Spinal cord (tissue), 10 donors: ENCODE data around the gene TMEM106B. TPM values are rescaled to one million over a fixed set of nuclear protein-coding genes. Genes with fewer than 3 reads are reported as not detected.
A peak's percentile ranks its signal among the peaks of the same experiment; 100 is the strongest.
"Not testable (repeated sequence)": the region's sequence is repeated elsewhere in the genome, so short reads cannot be mapped to it uniquely, and the experiment has no call there.

Experiments
- DNase-seq, 6 donors: peaks; one replicate each; pipeline versions ENCODE4 v3.0.0 to v3.0.0-alpha.2; 2013 to 2015; ENCODE audit warnings: low spot score in 6 of 6, low read depth in 4 of 6
- H3K27ac ChIP-seq: one replicate; pipeline ENCODE4 v1.5.1; 2013; ENCODE audit warnings: low read depth, low read length, control low read depth
- H3K27me3 ChIP-seq: one replicate; pipeline ENCODE4 v1.6.1; 2013; ENCODE audit warnings: low read length; ENCODE audit not compliant: control insufficient read depth, insufficient read depth
- H3K36me3 ChIP-seq: one replicate; pipeline ENCODE4 v1.6.1; 2013; ENCODE audit warnings: low read length; ENCODE audit not compliant: control insufficient read depth, insufficient read depth
- H3K4me1 ChIP-seq: one replicate; pipeline ENCODE4 v1.6.1; 2013; ENCODE audit warnings: low read length; ENCODE audit not compliant: control insufficient read depth, insufficient read depth
- H3K4me3 ChIP-seq: one replicate; pipeline ENCODE4 v1.5.1; 2013; ENCODE audit warnings: low read depth, low read length, control low read depth
- H3K9me3 ChIP-seq: one replicate; pipeline ENCODE4 v1.6.1; 2013; ENCODE audit warnings: low read length; ENCODE audit not compliant: control insufficient read depth, insufficient read depth
- WGBS: methylation state at CpG from one replicate; pipeline ENCODE4 v1.1.5; 2013; ENCODE audit warnings: missing lambda C conversion rate; ENCODE audit not compliant: insufficient coverage; 5-methylcytosine and 5-hydroxymethylcytosine counted together
- long read RNA-seq, 4 donors: transcript quantifications; one replicate each; lab custom pipeline, GENCODE V29; 2026
- polyA plus RNA-seq, 2 donors: library from polyadenylated mRNA; unstranded; fragments of 120-200 nt; gene quantifications; one replicate each; pipeline ENCODE4 v1.2.1, GENCODE V29; 2013; ENCODE audit not compliant: insufficient read length in 2 of 2
- total RNA-seq, 2 donors: library from RNA; depleted of rRNA in 1 of 2; stranded (reverse); fragments of 120-200 nt in 1 of 2; fragments of >200 nt in 1 of 2; gene quantifications; one replicate each; pipeline versions ENCODE4 v1.2.3 to v1.2.4, GENCODE V29; 2013 to 2014
- donor health status: healthy.

TMEM106B gene
- total RNA-seq (100 to 1,000 TPM in 1 of 2 donors, 10 to 100 TPM in 1; 68.3 to 120 TPM), polyA plus RNA-seq (10 to 100 TPM; 40.9 to 76.4 TPM)
- long read RNA-seq, donor 1, transcript TMEM106B-202 (8 exons, 2,126 nt): major isoform, 16 of 16 reads
- long read RNA-seq, donor 1, partial matches to known transcripts: 0 of 16 reads
- long read RNA-seq, donor 1, other reads (novel, unspliced or antisense): 0 of 16 reads
- long read RNA-seq, donor 2, transcript TMEM106B-202 (8 exons, 2,126 nt): major isoform, 9 of 9 reads
- long read RNA-seq, donor 2, partial matches to known transcripts: 0 of 9 reads
- long read RNA-seq, donor 2, other reads (novel, unspliced or antisense): 0 of 9 reads
- long read RNA-seq, donor 3, transcript TMEM106B-202 (8 exons, 2,126 nt): major isoform, 13 of 13 reads
- long read RNA-seq, donor 3, partial matches to known transcripts: 0 of 13 reads
- long read RNA-seq, donor 3, other reads (novel, unspliced or antisense): 0 of 13 reads
- long read RNA-seq, donor 4, transcript TMEM106B-202 (8 exons, 2,126 nt): major isoform, 7 of 13 reads
- long read RNA-seq, donor 4, partial matches to known transcripts: 6 of 13 reads
- long read RNA-seq, donor 4, other reads (novel, unspliced or antisense): 0 of 13 reads

DNA sequence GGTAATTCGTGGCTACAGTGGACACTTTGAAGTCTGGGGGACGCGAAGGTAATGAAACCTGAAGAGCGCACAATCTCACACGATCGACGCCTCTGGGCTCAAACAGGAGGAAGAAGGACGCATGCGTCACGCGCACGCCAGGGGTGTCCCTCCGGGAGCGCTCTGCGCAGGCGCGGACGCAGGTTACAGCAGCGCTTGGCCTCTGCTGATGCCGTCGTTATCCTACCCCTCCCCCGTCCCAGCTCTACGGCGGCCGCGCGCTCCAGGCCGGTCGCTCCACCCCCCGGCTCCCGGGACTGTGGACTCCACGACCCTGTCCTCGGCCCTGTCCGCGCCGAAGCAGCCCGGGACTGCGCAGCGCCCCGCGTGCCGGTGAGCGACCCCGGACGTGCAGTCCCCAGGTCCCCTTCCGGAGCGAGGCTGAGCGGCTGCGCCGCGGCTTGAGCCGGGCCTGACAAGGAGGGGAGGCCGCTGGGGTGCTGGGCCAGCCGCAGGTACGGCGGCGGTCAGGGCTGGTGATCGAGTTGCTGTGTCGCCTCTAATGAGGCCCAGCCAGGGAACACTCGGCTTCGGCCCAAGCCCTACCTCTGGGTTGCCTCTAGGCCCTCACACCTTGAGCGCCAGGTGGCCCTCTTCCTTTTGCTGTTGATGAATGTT is at the start of gene TMEM106B:
Gene TMEM106B (plus strand): TSS at position 241 of the 657 bp plus-strand sequence. CDS start 3,517 bp downstream, outside the sequence.
- Histone ChIP-seq H3K4me3 (peak within 1 kb of the TSS; percentile 95), H3K9me3 (no peaks in the 10 kb centered on the region), H3K27ac (peak within 1 kb of the TSS; percentile 97), H3K4me1 (no peaks in the 10 kb centered on the region), H3K36me3 (no peaks in the 10 kb centered on the region), H3K27me3 (peaks cover 2% of the 10 kb centered on the region)
- under 1% methylated on average over 59 of the region's 62 CpGs for WGBS
- peak; percentile 91 to 99 (median 96) for DNase-seq

DNA sequence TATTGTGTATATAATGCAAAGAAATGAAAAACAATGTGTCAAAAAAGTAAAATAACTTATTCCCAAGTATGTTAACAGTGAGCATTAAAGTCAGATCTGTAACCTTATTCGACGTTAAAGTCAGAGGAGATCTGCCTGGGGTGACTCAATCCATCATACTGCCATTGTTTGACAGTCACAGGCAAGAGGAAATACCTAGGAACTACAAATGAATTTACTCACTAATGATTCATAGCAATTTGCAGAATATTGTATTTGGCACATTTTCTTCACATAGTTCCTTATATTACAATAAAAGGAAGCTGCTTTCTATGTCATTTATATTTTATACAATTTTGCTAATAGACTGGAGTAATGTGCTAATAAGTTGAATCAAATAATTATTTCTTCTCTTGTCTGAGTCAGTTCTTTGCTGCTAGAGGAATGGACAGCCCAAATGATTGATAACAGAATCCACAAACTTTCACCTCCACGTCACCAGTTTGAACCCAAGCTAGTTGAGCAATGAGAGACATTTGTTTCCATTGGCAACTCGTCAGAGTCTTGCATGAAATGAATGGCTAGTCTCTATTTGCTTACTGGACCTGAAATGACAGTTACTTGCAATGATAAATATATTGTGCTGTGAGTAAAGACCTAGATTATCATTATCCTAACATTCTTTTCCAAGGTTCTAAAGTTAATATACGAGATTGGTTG is 48.5 kb upstream of the TMEM106B start:
- Histone ChIP-seq H3K9me3 (no peaks in the 10 kb centered on the region), H3K36me3 (no peaks in the 10 kb centered on the region), H3K27ac (no peak overlapping the region), H3K4me3 (no peak overlapping the region), H3K4me1 (no peaks in the 10 kb centered on the region), H3K27me3 (no peaks in the 10 kb centered on the region)
- no peak for DNase-seq
- 90% methylated on average over 2 of the region's 5 CpGs for WGBS

DNA sequence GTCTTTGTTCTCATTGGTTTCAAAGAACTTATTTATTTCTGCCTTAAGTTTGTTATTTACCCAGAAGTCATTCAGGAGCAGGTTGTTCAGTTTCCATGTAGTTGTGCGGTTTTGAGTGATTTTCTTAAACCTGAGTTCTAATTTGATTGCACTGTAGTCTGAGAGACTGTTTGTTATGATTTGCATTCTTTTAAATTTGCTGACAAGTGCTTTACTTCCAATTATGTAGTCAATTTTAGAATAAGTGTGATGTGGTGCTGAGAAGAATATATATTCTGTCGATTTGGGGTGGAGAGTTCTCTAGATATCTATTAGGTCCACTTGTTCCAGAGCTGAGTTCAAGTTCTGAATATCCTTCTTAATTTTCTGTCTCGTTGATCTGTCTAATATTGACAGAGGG is 43.0 kb upstream of the TMEM106B start:
- not testable (repeated sequence) for H3K27me3 ChIP-seq, H3K27ac ChIP-seq, H3K9me3 ChIP-seq, DNase-seq, H3K4me3 ChIP-seq, H3K36me3 ChIP-seq, H3K4me1 ChIP-seq
- no CpG with 5 or more reads among the region's 3 CpGs for WGBS

DNA sequence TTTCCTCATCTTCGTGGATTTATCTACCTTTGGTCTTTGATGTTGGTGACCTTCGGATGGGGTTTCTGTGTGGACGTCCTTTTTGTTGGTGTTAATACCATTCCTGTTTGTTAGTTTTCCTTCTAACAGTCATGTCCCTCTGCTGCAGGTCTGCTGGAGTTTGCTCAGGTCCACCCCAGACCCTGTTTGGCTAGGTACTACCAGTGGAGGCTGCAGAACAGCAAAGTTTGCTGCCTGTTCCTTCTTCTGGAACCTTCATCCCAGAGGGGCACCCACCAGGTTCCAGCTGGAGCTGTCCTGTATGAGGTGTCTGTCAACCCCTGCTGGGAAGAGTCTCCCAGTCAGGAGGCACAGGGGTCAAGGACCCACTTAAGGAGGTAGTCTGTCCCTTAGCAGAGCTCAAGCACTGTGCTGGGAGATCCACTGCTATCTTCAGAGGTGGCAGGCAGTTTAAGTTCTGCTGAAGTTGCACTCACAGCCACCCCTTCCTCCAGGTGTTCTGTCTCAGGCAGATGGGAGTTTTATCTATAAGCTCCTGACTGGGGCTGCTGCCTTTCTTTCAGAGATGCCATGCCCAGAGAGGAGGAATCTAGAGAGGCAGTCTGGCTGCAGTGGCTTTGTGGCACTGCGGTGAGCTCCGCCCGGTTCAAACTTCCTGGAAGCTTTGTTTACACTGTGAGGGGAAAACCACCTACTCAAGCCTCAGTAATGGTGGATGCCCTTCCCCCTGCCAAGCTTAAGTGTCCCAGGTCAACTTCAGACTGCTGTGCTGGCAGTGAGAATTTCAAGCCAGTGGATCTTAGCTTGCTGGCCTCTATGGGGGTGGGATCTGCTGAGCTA is 40.9 kb upstream of the TMEM106B start:
- not testable (repeated sequence) for H3K27ac ChIP-seq, H3K4me1 ChIP-seq, H3K4me3 ChIP-seq, H3K36me3 ChIP-seq, DNase-seq, H3K9me3 ChIP-seq, H3K27me3 ChIP-seq
- WGBS: no CpG with 5 or more reads among the region's 6 CpGs

DNA sequence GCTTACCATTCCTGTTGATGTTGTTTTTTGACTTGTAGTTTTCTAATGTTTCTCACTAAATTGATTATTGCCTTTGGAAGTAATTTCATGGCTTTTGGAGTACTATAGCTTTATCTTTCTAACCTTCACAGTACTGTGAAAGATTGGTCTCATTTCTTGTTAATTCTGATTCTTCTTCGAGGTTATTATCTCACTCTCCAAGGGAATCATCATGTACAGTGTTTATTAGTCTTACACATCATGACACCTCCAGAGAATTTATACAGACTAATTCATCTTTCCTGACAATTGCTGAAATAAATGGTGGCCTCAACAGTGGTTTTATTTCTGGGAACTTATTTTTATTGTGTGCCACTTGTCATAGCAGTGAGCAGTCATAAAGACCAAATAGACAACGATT is 37.4 kb upstream of the TMEM106B start:
- no CpG with 5 or more reads among the region's 2 CpGs for WGBS
- no peak overlapping the region for H3K27ac ChIP-seq
- no peaks in the 10 kb centered on the region for H3K36me3 ChIP-seq
- DNase-seq: peak in 1 of 6 donors; percentile 50
- no peak overlapping the region for H3K4me3 ChIP-seq
- H3K27me3 ChIP-seq: no peaks in the 10 kb centered on the region
- H3K4me1 ChIP-seq: no peaks in the 10 kb centered on the region
- H3K9me3 ChIP-seq: no peaks in the 10 kb centered on the region

DNA sequence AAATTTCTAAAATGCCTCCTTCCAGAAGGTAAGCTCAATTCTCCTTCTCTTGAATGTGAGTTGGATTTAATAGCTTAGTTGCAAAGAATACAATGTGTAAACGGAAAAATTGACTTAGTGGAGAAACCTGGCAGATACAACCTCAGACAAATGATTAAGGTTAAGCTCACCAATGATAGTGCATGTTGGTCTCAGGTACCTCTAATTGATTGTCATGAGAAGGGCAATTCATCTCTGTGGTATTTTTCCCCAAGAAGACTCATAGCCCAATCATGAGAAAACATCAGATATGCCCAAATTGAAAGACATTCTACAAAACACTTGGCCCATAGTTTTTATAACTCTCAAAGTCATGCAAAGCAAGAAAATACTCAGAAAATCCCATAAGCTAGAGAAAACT is 36.2 kb upstream of the TMEM106B start:
- 100% methylated on average over 1 of the region's 1 CpG for WGBS
- H3K4me1 ChIP-seq: no peaks in the 10 kb centered on the region
- no peak overlapping the region for H3K4me3 ChIP-seq
- no peaks in the 10 kb centered on the region for H3K9me3 ChIP-seq
- no peaks in the 10 kb centered on the region for H3K27me3 ChIP-seq
- H3K27ac ChIP-seq: no peak overlapping the region
- no peaks in the 10 kb centered on the region for H3K36me3 ChIP-seq
- no peak for DNase-seq

DNA sequence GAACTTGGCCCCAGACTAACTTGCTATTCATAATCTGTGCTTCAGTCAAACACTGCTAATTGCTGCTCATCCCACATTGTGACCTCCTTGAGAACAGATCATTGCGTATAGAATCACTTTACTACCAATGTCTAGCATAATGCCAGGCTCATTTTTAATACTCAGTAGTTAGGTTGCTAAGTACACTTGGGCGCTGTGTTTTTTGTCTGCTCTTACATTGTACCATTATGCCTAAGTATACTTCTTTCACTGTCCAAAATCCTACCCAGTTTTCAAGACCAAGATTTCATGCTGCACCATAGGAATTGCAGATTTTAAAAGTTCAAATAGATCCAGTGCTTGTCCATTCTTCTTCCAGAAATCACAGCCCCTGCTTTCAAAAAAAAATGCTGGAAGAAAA is 32.8 kb upstream of the TMEM106B start:
- Histone ChIP-seq H3K27me3 (no peaks in the 10 kb centered on the region), H3K4me3 (no peak overlapping the region), H3K27ac (no peak overlapping the region), H3K9me3 (no peaks in the 10 kb centered on the region), H3K36me3 (no peaks in the 10 kb centered on the region), H3K4me1 (no peaks in the 10 kb centered on the region)
- 56% methylated on average over 2 of the region's 2 CpGs for WGBS
- no peak for DNase-seq

DNA sequence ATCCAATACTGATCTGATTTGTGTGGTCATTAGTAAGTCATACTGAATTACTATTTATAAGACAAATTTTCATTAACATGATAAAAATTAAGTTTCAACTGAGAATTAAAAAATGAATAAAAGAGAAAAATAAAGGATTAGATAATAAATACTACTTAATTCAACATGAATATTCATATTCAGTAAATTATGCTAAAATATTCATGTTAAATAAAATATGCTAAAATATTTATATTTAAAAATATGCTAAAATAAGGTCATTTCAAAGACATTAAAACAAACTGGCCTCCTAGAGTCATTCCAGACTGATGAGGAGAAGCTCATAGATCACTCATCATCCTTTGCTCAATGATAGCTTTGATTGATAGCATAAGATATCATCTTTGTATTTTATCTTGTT is 16.7 kb upstream of the TMEM106B start:
- no peak for DNase-seq
- Histone ChIP-seq H3K36me3 (no peaks in the 10 kb centered on the region), H3K4me1 (no peaks in the 10 kb centered on the region), H3K27me3 (no peaks in the 10 kb centered on the region), H3K4me3 (no peak overlapping the region), H3K27ac (no peak overlapping the region), H3K9me3 (no peaks in the 10 kb centered on the region)

DNA sequence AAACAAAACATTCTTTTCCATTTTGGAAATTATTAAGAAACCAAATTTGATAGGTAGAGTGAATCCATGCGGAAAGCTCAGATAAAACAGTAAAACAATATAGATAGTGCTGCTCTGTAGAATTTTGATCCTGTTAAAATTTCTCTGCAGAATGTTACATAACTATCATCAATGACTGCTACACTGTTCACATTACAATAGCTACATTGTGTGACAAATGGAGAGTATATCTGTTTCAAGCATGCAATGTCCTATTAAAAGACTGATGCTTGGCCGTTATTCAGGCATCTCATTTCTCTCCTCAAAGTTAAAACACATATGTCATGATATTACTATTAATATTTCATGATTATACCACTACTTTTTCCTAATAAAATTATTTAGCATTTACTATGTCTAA is 14.7 kb upstream of the TMEM106B start:
- WGBS: no CpG with 5 or more reads among the region's 2 CpGs

More for the DNA sequence above, 14.7 kb upstream of the TMEM106B start:
- Histone ChIP-seq H3K27ac (no peak overlapping the region), H3K27me3 (no peaks in the 10 kb centered on the region), H3K4me3 (no peak overlapping the region), H3K9me3 (no peaks in the 10 kb centered on the region), H3K4me1 (no peaks in the 10 kb centered on the region), H3K36me3 (no peaks in the 10 kb centered on the region)
- no peak for DNase-seq
